ENCODE data around the gene LTBP2.
A peak's percentile ranks its signal among the peaks of the same experiment; 100 is the strongest.

Gene LTBP2

DNA sequence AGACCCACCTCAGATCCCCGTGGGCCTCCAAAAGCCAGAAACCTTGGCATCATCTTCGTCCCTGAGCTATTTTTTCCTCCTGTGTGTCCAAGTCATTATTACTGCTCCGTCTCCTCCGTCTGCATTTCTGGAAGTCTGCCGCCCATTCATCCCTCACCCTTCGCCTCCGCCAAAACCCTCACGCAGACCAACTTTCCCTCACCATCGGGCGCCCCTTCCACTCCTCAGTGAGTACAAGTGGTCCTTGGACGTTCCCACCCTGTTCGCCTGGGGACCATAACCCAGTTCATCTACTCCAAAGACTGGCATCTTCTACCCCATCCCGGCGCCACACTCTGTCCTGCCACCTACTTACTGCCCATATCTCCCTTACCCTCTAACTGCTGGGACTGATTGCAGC lies 3.7 kb upstream of the LTBP2 start:
- no peak overlapping the region for H3K4me3 ChIP-seq (ENCODE audit: control insufficient read depth, low read depth, low read length)
- TF ChIP-seq, protein P1, sequence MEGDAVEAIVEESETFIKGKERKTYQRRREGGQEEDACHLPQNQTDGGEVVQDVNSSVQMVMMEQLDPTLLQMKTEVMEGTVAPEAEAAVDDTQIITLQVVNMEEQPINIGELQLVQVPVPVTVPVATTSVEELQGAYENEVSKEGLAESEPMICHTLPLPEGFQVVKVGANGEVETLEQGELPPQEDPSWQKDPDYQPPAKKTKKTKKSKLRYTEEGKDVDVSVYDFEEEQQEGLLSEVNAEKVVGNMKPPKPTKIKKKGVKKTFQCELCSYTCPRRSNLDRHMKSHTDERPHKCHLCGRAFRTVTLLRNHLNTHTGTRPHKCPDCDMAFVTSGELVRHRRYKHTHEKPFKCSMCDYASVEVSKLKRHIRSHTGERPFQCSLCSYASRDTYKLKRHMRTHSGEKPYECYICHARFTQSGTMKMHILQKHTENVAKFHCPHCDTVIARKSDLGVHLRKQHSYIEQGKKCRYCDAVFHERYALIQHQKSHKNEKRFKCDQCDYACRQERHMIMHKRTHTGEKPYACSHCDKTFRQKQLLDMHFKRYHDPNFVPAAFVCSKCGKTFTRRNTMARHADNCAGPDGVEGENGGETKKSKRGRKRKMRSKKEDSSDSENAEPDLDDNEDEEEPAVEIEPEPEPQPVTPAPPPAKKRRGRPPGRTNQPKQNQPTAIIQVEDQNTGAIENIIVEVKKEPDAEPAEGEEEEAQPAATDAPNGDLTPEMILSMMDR (IDR thresholded peaks at IDR 0.05; ENCODE audit: control insufficient read depth, insufficient read depth, low read depth, low read length, missing control alignments), result no peak
- no peak for DNase-seq (ENCODE audit: low read depth)

DNA sequence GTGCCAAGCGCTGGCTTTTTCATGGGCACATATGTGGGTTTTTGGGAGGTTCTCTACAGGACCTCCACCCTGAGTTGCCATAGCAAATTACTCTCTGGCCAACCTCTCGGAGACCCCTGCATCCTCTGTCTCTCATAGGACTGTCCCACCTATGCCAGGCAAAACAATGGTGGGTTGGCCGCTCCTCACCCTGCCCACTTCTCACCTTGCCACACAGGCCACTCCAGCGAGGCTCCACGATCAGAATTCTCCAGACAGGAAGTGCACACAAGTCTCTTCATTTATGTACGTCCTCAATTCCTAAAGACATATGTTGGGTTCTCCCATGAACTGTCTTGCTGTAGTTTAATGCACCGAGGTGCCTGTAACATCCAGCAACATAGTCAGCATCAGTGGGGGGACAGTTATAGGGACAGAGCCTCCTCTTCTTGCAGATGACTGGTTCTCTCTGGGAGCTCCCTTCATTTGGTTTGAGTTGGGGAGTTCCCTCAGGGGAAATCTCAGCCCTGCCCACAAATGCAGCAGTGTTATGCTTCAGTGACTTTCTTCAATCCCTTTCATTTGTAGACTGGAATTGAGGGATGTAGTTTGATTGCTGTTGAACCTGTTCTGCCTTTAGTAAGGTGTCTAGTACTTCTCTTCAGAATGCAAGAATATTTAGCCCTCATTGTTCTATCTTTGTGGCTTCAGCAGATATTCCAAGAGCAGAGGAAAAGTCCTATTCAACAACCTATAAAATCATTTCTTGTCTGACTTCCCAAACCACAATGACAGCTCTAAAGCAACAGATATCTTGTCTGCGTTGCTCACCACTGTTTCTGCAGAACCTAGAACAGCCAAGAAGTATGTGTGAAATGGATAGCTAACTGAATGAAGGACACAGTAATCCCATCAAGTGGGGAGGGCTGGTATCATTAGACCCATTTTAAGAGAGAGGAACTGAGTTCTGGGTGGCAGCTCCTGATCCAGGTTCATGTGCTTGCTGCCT lies 2.8 kb upstream of the LTBP2 start:
- H3K4me3 ChIP-seq (ENCODE audit: control insufficient read depth, low read depth, low read length), result no peak overlapping the region
- TF ChIP-seq, protein P1 (IDR thresholded peaks at IDR 0.05; ENCODE audit: control insufficient read depth, insufficient read depth, low read depth, low read length, missing control alignments), result no peak
- no peak for DNase-seq (ENCODE audit: low read depth)

DNA sequence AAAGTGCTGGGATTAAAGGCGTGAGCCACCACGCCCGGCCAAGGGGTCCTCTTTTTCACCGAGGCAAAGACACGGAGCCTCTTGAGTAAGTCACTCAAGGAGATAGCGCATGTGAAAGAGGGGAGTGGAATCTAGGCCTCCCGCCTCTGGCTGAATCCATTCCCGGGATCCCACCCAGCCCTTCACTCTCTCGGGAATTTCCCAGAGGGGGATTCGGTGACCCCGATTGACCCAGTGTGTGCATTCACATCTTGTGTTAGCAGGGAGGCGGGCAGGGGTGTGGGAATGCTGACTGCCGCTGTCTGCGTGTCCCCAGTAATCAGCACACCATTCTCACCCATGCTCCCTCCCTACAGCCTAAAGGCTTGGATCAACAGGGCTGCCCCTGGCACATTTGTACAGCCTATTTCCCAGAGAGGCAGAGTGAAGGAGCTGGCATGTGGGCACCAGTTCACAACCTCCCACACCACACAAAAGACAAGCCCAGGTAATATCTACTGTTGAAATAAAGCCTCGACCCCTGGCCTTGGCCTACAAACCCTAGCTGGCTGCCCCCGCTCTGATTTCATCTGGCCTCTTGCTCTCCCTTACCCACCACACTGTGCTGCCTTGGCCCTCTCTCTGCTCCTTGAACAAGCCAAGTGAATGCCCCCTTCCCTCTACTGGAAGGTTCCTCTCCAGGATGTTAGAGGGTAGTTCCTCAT lies 1.3 kb upstream of the LTBP2 start:
- no peak for DNase-seq (ENCODE audit: low read depth)
- TF ChIP-seq, protein P1 (IDR thresholded peaks at IDR 0.05; ENCODE audit: control insufficient read depth, insufficient read depth, low read depth, low read length, missing control alignments), result no peak
- H3K4me3 ChIP-seq (ENCODE audit: control insufficient read depth, low read depth, low read length), result no peak overlapping the region

DNA sequence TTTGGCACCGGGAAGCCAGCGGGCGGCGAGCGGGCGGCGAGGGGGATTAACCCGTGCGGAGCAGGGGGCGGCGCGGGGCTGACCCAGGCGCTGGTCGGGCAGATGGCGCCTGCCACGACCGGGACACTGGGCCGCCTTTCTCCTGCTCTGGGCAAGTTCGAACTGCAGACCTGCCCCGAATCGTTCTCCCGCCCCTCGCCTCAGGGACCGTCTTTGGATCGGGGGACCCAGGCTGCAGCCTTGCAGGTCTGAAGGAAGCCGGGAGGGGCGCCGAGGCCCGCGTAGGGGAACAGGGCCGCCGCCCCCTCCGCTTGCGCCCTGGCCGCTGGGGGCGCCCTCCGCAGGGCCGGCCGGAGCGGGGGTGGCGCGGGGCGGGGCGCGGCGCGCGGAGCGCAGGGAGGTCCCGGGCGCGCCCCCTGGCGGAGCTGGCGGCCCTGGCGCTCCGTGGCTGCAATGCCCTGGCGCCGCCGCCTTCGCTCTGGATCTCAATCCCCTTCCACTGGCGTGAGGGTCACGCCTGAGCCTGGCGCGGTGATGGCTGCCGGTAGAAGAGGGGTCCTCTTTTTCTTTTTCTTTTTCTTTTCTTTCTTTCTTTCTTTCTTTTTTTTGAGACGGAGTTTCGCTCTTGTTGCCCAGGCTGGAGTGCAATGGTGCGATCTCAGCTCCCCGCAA lies 449 bp upstream of the LTBP2 start:
- no peak for DNase-seq (ENCODE audit: low read depth)
- H3K4me3 ChIP-seq (ENCODE audit: control insufficient read depth, low read depth, low read length), result peak overlapping the region; percentile 76
- TF ChIP-seq, protein P1 (IDR thresholded peaks at IDR 0.05; ENCODE audit: control insufficient read depth, insufficient read depth, low read depth, low read length, missing control alignments), result peak; percentile 48

DNA sequence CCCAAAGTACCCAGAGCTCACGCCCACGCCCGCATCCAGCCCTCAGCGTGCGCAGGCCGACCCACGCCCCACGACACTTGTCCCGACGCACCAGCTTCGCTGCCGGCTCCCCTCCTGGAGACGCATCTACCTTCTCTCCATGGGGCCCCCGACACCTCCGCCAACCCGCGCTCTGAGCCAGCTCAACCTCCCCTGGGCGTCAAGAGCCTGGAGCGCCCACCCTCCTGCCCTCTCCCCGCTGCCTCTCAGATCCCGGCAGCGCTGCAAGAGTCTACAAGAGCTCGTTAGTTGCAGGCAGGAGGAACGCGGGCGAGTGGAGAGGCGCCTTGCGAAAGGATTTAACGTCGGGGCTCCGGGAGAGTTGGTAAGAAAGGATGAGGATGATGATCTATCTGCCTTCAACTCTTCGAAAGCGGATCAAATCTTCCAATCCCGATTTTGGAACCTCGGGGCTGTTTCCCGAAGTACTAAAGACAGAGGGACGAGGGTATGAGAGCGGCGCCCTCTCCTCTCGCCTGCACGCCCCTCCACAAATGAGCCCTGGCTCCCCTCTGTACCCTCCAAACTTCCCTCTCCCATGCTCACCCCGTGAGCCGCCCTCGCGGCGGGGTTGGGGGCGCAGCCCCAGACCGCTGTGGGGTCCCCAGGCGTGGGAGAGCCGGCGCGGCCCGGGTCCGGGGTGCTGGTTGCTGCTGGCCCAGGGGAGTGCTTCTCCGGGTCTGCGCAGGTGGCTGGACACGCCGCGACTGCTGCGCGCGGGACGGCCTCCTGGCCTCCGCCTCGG lies 979 bp downstream of the LTBP2 start:
- DNase-seq (ENCODE audit: low read depth), result no peak
- H3K4me3 ChIP-seq (ENCODE audit: control insufficient read depth, low read depth, low read length), result peak overlapping the region; percentile 76
- TF ChIP-seq, protein P1 (IDR thresholded peaks at IDR 0.05; ENCODE audit: control insufficient read depth, insufficient read depth, low read depth, low read length, missing control alignments), result no peak
